Effector memory CD4-positive, alpha-beta T cell (primary cell): ENCODE measurements around the gene PTPRM.

Experiments used
- DNase-seq, 3 donors: peaks; one replicate each; pipeline ENCODE4 v3.0.0-alpha.2; 2020
- H3K27ac ChIP-seq: 2 replicates; pipeline ENCODE4 v1.7.0; 2013; ENCODE audit warnings: mild to moderate bottlenecking, low read length, moderate library complexity; ENCODE audit not compliant: insufficient read depth, poor library complexity, severe bottlenecking
- H3K27me3 ChIP-seq: replicated peaks from 2 replicates; pipeline ENCODE4 v1.7.0; 2013; ENCODE audit warnings: mild to moderate bottlenecking, low read length; ENCODE audit not compliant: insufficient read depth, control insufficient read depth, poor library complexity, severe bottlenecking
- H3K36me3 ChIP-seq: 2 replicates; pipeline ENCODE4 v1.7.0; 2013; ENCODE audit warnings: mild to moderate bottlenecking, low read length, moderate library complexity; ENCODE audit not compliant: control insufficient read depth, insufficient read depth
- H3K4me1 ChIP-seq: 2 replicates; pipeline ENCODE4 v1.7.0; 2013; ENCODE audit warnings: low read length, mild to moderate bottlenecking; ENCODE audit not compliant: control insufficient read depth, insufficient read depth, poor library complexity, severe bottlenecking
- H3K4me3 ChIP-seq: 2 replicates; pipeline ENCODE4 v1.7.0; 2013; ENCODE audit warnings: low read length, low read depth, mild to moderate bottlenecking; ENCODE audit not compliant: insufficient read depth, poor library complexity, severe bottlenecking
- H3K9me3 ChIP-seq: 2 replicates; pipeline ENCODE4 v1.7.0; 2013; ENCODE audit warnings: mild to moderate bottlenecking, low read length, moderate library complexity; ENCODE audit not compliant: control insufficient read depth

The PTPRM gene

DNA sequence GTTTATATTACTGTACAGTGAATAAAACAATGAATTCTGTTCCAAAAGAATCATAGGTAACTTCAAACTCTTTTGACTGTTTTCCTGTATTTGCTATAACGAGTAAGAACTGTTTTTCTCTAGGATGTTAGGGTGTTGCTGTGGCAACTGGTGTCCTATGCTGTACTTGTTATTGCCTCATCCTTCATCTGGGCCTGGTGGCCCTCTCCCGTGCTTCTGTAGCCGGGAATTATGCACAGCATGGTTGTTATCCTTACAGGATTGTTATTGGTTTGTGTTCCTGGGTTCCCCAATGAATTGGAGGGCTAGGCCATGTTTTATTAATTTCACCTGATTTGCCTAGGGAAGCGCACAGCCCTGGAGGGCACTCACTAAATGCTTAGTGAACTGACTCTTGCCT is 279.2 kb downstream of the PTPRM start:
- no peak for DNase-seq
- no peaks in the 10 kb centered on the region for H3K9me3 ChIP-seq
- H3K4me3 ChIP-seq: no peak overlapping the region

DNA sequence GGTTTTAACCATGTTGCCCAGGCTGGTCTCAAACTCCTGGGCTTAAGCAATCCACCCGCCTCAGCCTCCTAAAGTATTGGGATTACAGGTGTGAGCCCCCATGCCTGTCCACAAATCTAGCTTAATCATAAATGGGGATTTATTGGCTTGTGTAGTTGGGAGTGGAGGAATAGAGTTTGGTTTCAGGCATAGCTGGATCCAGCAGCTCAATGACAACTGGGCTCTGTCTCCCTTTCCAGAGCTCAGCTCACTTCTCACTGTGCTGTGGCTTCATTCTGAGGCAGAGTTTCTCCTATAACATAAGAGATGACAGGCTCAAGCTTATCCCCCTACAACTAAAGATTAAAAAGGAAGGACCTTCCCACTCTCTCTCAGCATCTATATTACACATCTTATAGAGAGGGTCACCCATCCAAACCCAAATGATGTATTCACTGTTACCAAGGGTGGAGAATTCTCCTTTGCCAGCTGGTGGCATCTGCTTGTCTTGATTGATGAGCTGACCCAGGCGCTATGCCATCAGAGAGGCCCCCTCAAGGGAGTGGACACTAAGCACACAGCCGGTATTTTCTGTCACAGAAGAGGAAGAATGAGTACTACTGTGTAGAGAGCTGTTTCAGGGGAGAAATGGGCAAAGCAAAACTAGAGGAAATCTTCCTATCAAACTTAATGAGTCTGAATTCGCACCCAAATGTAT is 280.4 kb downstream of the PTPRM start:
- Histone ChIP-seq H3K9me3 (no peaks in the 10 kb centered on the region), H3K36me3 (no peaks in the 10 kb centered on the region), H3K27me3 (no peaks in the 10 kb centered on the region), H3K27ac (no peak overlapping the region), H3K4me3 (no peak overlapping the region), H3K4me1 (no peaks in the 10 kb centered on the region)
- DNase-seq: no peak

More for the DNA sequence above, 279.2 kb downstream of the PTPRM start:
- Histone ChIP-seq H3K27me3 (no peaks in the 10 kb centered on the region), H3K4me1 (no peaks in the 10 kb centered on the region), H3K36me3 (no peaks in the 10 kb centered on the region), H3K27ac (no peak overlapping the region)

DNA sequence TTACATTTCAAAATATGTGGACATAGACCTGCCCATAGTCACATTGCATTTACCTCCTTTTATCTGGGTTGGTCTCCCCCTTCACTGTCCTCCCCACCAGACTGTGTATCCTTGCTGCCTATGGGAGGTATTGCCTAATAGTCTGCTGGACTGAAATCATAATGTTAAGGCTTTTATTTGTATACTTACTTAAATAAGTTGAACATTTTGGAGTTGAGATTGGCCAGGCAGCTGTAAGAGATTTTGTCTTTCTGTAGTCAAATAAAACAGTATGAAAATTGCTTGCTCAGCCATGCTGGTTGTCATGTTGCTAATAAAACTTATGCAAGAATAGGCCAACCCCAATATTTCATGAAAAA is 280.9 kb downstream of the PTPRM start:
- Histone ChIP-seq H3K36me3 (no peaks in the 10 kb centered on the region), H3K27ac (no peak overlapping the region), H3K4me1 (no peaks in the 10 kb centered on the region), H3K9me3 (no peaks in the 10 kb centered on the region), H3K4me3 (no peak overlapping the region), H3K27me3 (no peaks in the 10 kb centered on the region)
- DNase-seq: no peak

DNA sequence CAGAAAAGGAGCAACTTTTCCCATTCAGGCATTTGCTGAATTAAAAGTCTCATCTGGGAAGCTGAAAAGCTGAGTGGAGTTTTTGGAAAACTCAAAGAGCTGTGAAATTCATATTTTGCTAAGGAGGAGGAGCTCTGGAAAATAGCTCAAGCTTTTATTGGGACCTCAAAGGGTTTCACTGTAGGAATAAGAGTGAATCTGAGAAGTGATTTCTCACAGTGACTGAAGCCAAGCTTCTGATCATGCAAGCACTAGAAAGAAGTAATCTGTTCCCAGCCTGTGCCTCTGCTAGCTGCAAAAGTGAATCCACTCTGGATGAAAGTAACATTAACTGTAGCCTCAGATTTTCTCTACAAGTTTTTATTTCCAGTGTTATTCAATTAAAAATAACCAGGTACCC is 283.3 kb downstream of the PTPRM start:
- no peaks in the 10 kb centered on the region for H3K9me3 ChIP-seq
- no peaks in the 10 kb centered on the region for H3K27me3 ChIP-seq

DNA sequence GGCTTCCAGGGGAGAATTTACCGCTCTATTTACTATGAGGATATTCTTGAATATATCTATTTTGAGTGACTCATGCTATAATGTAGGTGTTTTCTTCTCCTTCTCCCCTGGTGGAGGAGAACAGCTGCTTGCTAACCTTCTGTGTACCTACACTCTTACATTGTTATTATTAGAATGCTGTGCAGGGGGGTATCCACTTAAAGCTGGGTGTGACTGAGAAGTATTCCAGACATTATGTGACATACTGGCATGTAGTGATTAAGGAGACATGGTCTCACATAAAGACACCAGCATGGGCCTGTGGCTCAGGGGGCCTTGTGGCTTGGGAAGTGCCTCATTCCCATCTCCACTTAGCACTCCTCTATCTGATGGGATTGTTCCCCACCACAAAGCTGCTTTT is 287.9 kb downstream of the PTPRM start:
- Histone ChIP-seq H3K27me3 (no peaks in the 10 kb centered on the region), H3K36me3 (no peaks in the 10 kb centered on the region), H3K4me1 (no peaks in the 10 kb centered on the region), H3K4me3 (no peak overlapping the region), H3K27ac (no peak overlapping the region), H3K9me3 (no peaks in the 10 kb centered on the region)
- DNase-seq: no peak

More for the DNA sequence above, 283.3 kb downstream of the PTPRM start:
- Histone ChIP-seq H3K36me3 (no peaks in the 10 kb centered on the region), H3K4me1 (no peaks in the 10 kb centered on the region), H3K27ac (no peak overlapping the region), H3K4me3 (no peak overlapping the region)
- DNase-seq: no peak

DNA sequence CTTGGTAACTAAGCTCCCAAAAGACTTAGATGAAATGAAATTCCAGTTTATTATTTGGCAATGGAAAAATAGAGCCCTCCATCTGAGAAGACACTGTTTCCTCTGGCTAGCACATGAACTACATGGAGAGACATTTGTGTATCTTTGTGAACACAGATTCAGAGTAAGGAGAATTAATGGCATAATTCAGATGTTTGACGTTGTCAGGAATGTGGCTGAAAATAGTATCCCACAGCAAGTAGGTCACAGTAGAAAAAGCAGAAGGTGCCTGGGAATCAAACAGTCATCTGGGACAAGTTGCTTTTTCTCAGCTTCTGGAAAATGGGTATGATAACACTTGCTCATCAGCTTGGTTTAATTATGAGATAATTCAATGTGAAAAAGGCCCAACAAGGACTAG is 288.6 kb downstream of the PTPRM start:
- H3K27me3 ChIP-seq: no peaks in the 10 kb centered on the region
- no peak overlapping the region for H3K4me3 ChIP-seq
- no peak overlapping the region for H3K27ac ChIP-seq
- no peaks in the 10 kb centered on the region for H3K36me3 ChIP-seq
- no peaks in the 10 kb centered on the region for H3K4me1 ChIP-seq
- no peaks in the 10 kb centered on the region for H3K9me3 ChIP-seq
- DNase-seq: no peak

DNA sequence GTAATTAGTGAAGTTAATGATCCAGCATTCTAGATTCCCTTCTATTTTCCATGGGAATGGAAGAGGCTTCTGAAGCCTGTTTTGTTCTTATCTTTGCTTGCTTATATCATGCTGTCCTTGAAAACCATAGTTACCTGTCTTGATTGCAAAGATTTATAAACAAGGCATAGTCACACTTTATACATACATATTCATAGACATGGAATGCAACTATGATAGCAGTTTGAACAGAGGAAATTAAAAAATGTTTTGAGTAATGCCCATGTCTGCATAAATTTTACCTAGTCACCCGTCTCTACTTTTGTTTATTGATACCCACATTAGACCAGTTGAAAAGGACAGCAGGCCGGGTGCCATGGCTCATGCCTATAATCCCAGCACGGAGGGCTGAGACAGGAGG is 289.0 kb downstream of the PTPRM start:
- no peaks in the 10 kb centered on the region for H3K9me3 ChIP-seq
- H3K4me1 ChIP-seq: no peaks in the 10 kb centered on the region
- H3K27me3 ChIP-seq: no peaks in the 10 kb centered on the region
- H3K27ac ChIP-seq: no peak overlapping the region
- no peak overlapping the region for H3K4me3 ChIP-seq
- no peaks in the 10 kb centered on the region for H3K36me3 ChIP-seq
- DNase-seq: no peak

DNA sequence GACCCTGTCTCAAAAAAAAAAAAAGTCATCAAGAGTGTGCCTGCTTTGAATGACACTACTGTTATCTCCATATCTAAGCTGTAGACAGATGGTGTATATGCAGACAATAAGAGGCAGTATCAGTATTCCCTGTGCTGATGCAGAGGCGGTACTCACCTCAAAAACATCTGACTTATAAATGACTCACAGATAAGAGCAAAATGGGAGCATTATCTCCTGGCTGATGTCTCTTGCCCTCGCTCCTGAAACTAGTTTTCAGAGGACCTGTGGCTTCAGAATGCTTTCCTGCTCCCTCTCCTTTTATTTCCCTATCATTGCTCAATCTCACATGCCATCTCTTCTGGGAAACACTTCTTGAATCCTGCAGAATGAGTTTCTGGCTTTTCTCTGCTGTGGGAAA is 289.6 kb downstream of the PTPRM start:
- DNase-seq: no peak
- Histone ChIP-seq H3K9me3 (no peaks in the 10 kb centered on the region), H3K27ac (no peak overlapping the region), H3K36me3 (no peaks in the 10 kb centered on the region), H3K27me3 (no peaks in the 10 kb centered on the region), H3K4me1 (no peaks in the 10 kb centered on the region), H3K4me3 (no peak overlapping the region)

DNA sequence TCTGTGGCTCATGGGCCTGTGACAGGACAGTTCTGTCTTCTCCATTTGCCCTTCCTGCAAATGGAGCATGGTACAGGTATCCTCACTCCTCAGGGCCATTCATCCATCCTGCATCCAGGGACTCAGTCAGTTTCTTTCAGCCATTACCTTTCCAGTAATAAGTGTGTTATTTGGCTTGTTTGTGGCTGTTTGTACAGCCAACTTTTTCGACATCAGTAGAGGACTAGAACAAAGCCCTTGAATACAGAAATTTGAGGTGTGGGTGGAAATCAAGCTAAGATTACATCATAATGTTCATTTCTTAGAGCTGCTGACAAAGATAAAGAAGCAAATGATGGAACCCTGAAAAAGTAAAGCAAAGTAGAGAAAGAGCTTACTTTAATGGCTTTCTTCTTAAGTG is 290.4 kb downstream of the PTPRM start:
- no peak for DNase-seq
- no peak overlapping the region for H3K27ac ChIP-seq
- H3K4me1 ChIP-seq: no peaks in the 10 kb centered on the region

DNA sequence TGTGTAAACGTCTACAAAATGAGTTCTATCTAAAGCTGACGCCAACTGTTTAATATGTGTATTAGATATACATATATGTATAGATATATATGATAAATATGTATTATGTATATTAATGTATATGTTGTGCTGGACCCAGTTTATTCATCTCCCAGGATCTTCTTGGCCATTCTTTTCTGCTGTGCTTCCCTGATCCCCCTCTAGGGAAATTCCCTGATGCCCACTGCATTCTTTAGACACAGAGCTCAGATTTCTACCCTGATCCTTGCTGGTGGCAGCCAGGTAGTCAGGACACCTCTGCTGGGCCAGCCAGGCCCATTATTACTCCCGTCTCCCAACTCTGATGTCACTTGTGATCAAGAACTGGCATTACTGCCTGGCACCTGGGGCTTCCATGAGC is 292.0 kb downstream of the PTPRM start:
- Histone ChIP-seq H3K9me3 (no peaks in the 10 kb centered on the region), H3K4me1 (no peaks in the 10 kb centered on the region), H3K27me3 (no peaks in the 10 kb centered on the region), H3K4me3 (no peak overlapping the region), H3K27ac (no peak overlapping the region), H3K36me3 (no peaks in the 10 kb centered on the region)
- no peak for DNase-seq

More for the DNA sequence above, 290.4 kb downstream of the PTPRM start:
- Histone ChIP-seq H3K4me3 (no peak overlapping the region), H3K36me3 (no peaks in the 10 kb centered on the region), H3K27me3 (no peaks in the 10 kb centered on the region), H3K9me3 (no peaks in the 10 kb centered on the region)
